Measurements from ENCODE around the gene RAB9A.
A peak's percentile ranks its signal among the peaks of the same experiment; 100 is the strongest.
"Not testable (repeated sequence)": the region's sequence is repeated elsewhere in the genome, so short reads cannot be mapped to it uniquely, and the experiment has no call there.

The RAB9A gene

GRCh38 chrX:13726583-13726982 is 37.7 kb downstream of the RAB9A start:
- H3K4me3 Mint-ChIP-seq; H3K9me3 Mint-ChIP-seq; H3K27ac Mint-ChIP-seq; ATAC-seq (ENCODE audit: low read depth); DNase-seq (ENCODE audit: low spot score in 2 of 2); H3K27me3 Mint-ChIP-seq: not testable (repeated sequence)
- Mint-ChIP-seq H3K4me1 (peaks cover 38% of the 10 kb centered on the region), H3K36me3 (peaks cover 34% of the 10 kb centered on the region)

GRCh38 chrX:13730523-13730922 is 41.6 kb downstream of the RAB9A start:
- H3K4me3 Mint-ChIP-seq; H3K27ac Mint-ChIP-seq; H3K27me3 Mint-ChIP-seq; DNase-seq (ENCODE audit: low spot score in 2 of 2); H3K9me3 Mint-ChIP-seq; ATAC-seq (ENCODE audit: low read depth): not testable (repeated sequence)
- Mint-ChIP-seq H3K4me1 (peaks cover 43% of the 10 kb centered on the region), H3K36me3 (peaks cover 26% of the 10 kb centered on the region)

- peaks cover 30% of the 10 kb centered on the region for H3K4me1 Mint-ChIP-seq
Measured at GRCh38 chrX:13732246-13733067, 43.5 kb downstream of the RAB9A start.

GRCh38 chrX:13733506-13733905 is 44.6 kb downstream of the RAB9A start:
- peaks cover 26% of the 10 kb centered on the region for H3K4me1 Mint-ChIP-seq
- peak overlapping the region; percentile 95 for H3K27ac Mint-ChIP-seq
- DNase-seq (ENCODE audit: low spot score in 2 of 2) (no peak), ATAC-seq (ENCODE audit: low read depth) (no peak)
- H3K36me3 Mint-ChIP-seq, result peaks cover 10% of the 10 kb centered on the region
- H3K27me3 Mint-ChIP-seq, result no peaks in the 10 kb centered on the region
- peak overlapping the region; percentile 97 for H3K4me3 Mint-ChIP-seq
- H3K9me3 Mint-ChIP-seq, result no peaks in the 10 kb centered on the region

More at GRCh38 chrX:13732246-13733067, 43.5 kb downstream of the RAB9A start:
- DNase-seq (ENCODE audit: low spot score in 2 of 2) (no peak), ATAC-seq (ENCODE audit: low read depth) (no peak)
- H3K27me3 Mint-ChIP-seq, result no peaks in the 10 kb centered on the region
- H3K36me3 Mint-ChIP-seq, result peaks cover 12% of the 10 kb centered on the region
- no peaks in the 10 kb centered on the region for H3K9me3 Mint-ChIP-seq
- no peak overlapping the region for H3K4me3 Mint-ChIP-seq
- H3K27ac Mint-ChIP-seq, result peak overlapping the region; percentile 42

DNA sequence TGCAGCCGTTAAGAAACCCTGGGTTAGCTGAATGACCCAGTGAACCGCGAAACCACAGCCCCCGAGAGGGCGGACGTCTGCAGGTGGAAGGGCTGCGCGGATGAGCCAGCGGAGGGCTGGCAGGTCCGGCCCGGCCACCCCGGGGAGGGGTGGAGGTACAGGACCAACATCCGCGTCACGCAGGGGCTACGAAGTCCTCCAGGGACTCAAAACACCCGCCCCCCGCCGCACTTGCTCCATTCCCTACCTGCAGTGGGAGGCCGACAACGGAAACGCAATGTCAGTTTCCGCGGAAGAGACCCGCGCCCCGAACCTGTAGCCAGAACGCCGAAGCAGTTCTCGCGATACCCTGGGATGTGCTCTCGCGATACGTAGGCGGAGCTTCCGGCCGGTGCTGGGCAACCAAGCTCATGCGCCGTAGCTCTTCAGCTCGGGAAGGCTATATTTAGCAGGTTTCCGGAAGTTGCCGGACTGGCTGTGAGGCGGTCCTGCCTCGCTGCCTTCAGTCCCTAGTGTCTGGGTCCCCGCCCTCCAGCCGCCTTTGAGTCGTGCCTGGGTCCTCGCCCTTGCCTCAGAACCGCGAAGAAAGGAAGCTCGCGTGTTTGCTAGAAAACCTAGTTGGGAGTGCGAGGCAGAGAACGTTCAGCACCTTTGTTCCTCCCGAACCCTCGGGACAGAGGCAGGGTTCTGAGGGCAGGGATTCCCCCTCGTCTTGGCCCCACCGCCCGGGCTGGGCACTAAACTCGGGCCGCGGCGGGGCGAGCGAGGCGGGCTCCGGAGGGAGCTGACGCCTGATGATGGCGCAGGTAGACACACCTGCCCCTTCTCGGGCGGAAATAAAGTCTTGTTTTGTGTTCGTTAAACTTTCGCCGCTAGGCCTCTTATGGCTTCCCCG is 45.6 kb downstream of the RAB9A start, which contains the start of the genes OFD1 and TRAPPC2:
Gene OFD1 (plus strand): TSS at position 471 of the 895 bp plus-strand sequence. CDS start 324 bp downstream, at position 795.
Gene TRAPPC2 (minus strand): TSS at position 343 of the 895 bp plus-strand sequence. CDS start 14,657 bp downstream, outside the sequence.
- no peaks in the 10 kb centered on the region for H3K27me3 Mint-ChIP-seq
- peak within 1 kb of the TSS; percentile 95 for H3K27ac Mint-ChIP-seq
- H3K4me3 Mint-ChIP-seq, result peak within 1 kb of the TSS; percentile 97
- H3K36me3 Mint-ChIP-seq, result peaks cover 7% of the 10 kb centered on the region
- ATAC-seq (ENCODE audit: low read depth), result peak; percentile 85
- peaks cover 22% of the 10 kb centered on the region for H3K4me1 Mint-ChIP-seq
- no peaks in the 10 kb centered on the region for H3K9me3 Mint-ChIP-seq
- DNase-seq (ENCODE audit: low spot score in 2 of 2), result peak; percentile 83 to 95

DNA sequence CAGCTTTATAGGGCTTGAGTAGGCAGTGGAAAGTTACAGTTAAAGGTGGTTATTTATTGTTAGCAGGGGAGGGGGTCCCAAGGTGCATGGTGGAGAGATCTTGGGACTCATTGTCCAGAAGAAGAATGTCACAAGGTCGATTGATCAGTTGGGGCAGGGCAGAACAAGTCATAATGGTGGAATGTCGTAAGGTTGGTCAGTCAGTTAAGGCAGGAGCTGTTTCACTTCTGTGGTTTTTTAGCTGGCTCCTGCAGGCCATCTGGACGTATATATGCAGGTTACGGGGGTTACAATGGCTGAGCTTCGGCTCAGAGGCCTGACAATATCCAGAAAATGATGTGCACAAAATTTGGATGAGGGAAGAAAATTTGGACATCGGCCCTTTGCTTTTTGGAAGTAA is 52.8 kb downstream of the RAB9A start:
- DNase-seq (ENCODE audit: low spot score in 2 of 2), result no peak
- Mint-ChIP-seq H3K4me1 (peaks cover 8% of the 10 kb centered on the region), H3K4me3 (peak overlapping the region; percentile 65), H3K27me3 (no peaks in the 10 kb centered on the region), H3K9me3 (no peaks in the 10 kb centered on the region), H3K27ac (peak overlapping the region; percentile 96), H3K36me3 (peaks cover 3% of the 10 kb centered on the region)
- no peak for ATAC-seq (ENCODE audit: low read depth)

DNA sequence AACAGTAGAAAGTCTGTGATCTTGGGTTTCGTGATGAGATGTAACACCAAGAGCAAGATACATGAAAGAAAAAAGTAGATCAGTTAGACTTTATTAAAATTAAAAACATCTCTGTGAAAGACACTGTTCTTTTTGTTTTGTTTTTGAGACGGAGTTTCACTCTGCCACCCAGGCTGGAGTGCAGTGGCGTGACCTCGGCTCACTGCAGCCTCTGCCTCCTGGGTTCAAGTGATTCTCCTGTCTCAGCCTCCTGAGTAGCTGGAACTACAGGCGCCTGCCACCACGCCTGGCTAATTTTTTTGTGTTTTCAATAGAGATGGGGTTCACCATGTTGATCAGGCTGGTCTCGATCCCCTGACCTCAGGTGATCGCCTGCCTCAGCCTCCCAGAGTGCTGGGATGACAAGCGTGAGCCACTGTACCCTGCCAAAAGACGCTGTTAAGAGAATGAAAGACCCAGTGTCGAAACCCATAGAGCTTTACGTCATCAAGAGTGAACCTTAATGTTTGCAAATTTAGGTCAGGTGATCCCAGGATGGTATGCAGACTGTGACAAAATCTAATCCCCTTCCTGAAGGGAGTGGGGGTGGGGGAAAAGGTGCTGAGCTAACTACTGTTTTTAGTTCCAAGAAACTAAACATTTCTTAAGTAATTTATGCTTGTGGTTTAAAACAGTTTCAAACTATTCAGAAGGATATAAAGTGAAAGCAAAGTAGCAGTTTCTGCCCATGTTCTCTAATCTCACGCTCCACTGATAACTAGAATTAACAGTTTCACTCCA is 53.7 kb downstream of the RAB9A start:
- peaks cover 15% of the 10 kb centered on the region for H3K4me1 Mint-ChIP-seq
- H3K27ac Mint-ChIP-seq, result peak overlapping the region; percentile 96
- H3K9me3 Mint-ChIP-seq, result no peaks in the 10 kb centered on the region
- H3K36me3 Mint-ChIP-seq, result peaks cover 9% of the 10 kb centered on the region
- no peaks in the 10 kb centered on the region for H3K27me3 Mint-ChIP-seq
- peak; percentile 96 for ATAC-seq (ENCODE audit: low read depth)
- DNase-seq (ENCODE audit: low spot score in 2 of 2), result peak; percentile 36 to 38
- H3K4me3 Mint-ChIP-seq, result peak overlapping the region; percentile 77

DNA sequence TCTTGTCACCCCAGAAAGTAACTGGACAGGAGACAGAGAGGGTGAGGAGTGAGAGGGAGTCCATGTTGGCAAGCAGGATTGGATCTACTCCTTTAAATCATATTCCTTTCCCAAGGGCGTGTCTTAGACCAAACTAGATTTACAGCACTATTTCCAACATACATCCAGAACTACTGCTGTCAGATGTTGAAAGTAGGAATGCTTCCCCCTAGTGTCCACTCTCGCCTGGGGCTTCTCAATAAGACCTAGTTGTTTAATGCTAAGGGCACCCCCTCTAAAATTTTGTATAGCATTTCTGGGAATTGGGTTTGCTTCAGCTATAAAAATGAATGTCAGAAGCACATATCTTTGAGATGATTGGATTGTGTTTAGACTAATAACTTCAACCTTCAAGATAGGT is 58.9 kb downstream of the RAB9A start:
- H3K9me3 Mint-ChIP-seq, result no peaks in the 10 kb centered on the region
- no peak overlapping the region for H3K4me3 Mint-ChIP-seq
- DNase-seq (ENCODE audit: low spot score in 2 of 2) (no peak), ATAC-seq (ENCODE audit: low read depth) (no peak)
- H3K36me3 Mint-ChIP-seq, result peaks cover 11% of the 10 kb centered on the region
- H3K27me3 Mint-ChIP-seq, result no peaks in the 10 kb centered on the region
- peaks cover 21% of the 10 kb centered on the region for H3K4me1 Mint-ChIP-seq
- H3K27ac Mint-ChIP-seq, result peak overlapping the region; percentile 60

DNA sequence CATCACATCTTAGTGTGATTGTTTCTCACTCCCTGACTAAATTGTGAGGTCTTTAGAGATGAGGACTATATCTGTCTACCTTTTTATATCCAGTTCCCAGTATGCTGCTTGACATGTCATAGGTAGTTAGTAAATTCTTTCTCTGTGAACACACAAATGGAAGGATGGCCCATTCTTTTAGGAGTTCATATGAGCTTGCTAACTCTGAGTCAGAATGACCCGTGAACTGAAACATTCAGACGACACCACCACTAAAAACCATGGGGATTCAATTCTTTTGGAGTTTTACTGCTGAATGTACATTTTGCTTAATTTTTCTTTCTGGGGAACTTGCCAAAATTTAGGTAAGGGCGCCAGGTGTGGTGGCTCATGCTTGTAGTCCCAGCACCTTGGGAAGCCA is 59.6 kb downstream of the RAB9A start:
- Mint-ChIP-seq H3K4me3 (no peak overlapping the region), H3K36me3 (peaks cover 13% of the 10 kb centered on the region), H3K27ac (peak overlapping the region; percentile 35), H3K27me3 (no peaks in the 10 kb centered on the region), H3K9me3 (no peaks in the 10 kb centered on the region), H3K4me1 (peaks cover 26% of the 10 kb centered on the region)
- DNase-seq (ENCODE audit: low spot score in 2 of 2) (no peak), ATAC-seq (ENCODE audit: low read depth) (no peak)

DNA sequence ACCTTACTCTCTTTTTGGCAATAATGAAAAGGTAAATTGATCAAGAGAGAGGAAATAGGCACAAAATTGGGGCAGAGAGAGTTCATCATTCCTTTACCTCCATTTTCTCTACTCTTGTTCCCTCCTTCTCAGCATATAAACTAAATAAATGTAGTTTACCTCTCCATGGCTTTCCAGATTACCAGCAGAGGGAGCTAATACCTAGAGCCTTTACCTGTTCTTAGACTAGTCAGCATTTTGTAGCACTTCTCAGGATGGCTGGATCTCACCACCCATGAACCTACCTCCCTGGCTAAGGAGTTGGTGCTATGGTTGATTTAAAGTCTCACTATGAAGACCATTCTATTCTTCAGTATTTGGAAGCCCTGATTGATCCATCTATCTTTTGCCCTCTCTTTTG is 61.3 kb downstream of the RAB9A start:
- H3K4me3 Mint-ChIP-seq, result no peak overlapping the region
- H3K9me3 Mint-ChIP-seq, result no peaks in the 10 kb centered on the region
- ATAC-seq (ENCODE audit: low read depth), result peak; percentile 76
- peaks cover 13% of the 10 kb centered on the region for H3K36me3 Mint-ChIP-seq
- peaks cover 26% of the 10 kb centered on the region for H3K4me1 Mint-ChIP-seq
- peak in 1 of 2 donors; percentile 30 for DNase-seq (ENCODE audit: low spot score in 2 of 2)
- H3K27me3 Mint-ChIP-seq, result no peaks in the 10 kb centered on the region
- no peak overlapping the region for H3K27ac Mint-ChIP-seq

DNA sequence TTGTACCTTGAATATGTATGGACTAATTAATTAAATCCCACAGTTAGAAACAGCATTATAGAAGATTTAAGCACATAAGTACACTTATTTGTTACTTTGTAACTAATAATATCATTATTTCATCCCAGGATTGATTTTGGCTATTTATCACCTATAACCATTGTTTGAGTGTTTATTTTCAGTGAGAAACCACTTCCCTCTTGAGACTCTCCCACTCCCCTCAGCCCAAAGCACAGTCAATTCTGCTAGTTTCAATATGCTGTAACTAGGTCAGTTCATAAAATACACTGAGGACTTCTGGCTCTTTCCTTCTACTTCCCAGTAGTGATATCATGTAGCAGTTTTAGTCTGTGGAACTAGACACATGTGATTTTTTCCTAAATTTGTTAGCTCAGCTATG is 61.9 kb downstream of the RAB9A start:
- Mint-ChIP-seq H3K27me3 (no peaks in the 10 kb centered on the region), H3K27ac (no peak overlapping the region), H3K4me1 (peaks cover 26% of the 10 kb centered on the region), H3K9me3 (no peaks in the 10 kb centered on the region), H3K36me3 (peaks cover 13% of the 10 kb centered on the region), H3K4me3 (no peak overlapping the region)
- ATAC-seq (ENCODE audit: low read depth) (no peak), DNase-seq (ENCODE audit: low spot score in 2 of 2) (no peak)

- DNase-seq (ENCODE audit: low spot score in 2 of 2), result no peak
- H3K4me3 Mint-ChIP-seq, result no peak overlapping the region
- H3K27me3 Mint-ChIP-seq, result no peaks in the 10 kb centered on the region
- no peak for ATAC-seq (ENCODE audit: low read depth)
- H3K4me1 Mint-ChIP-seq, result peaks cover 23% of the 10 kb centered on the region
- no peak overlapping the region for H3K27ac Mint-ChIP-seq
- H3K36me3 Mint-ChIP-seq, result peaks cover 10% of the 10 kb centered on the region
- H3K9me3 Mint-ChIP-seq, result no peaks in the 10 kb centered on the region
Measured at GRCh38 chrX:13752141-13752540, 63.2 kb downstream of the RAB9A start.

- Mint-ChIP-seq H3K27ac (peak overlapping the region; percentile 79), H3K36me3 (peaks cover 8% of the 10 kb centered on the region), H3K9me3 (no peaks in the 10 kb centered on the region), H3K4me1 (peaks cover 18% of the 10 kb centered on the region), H3K4me3 (peak overlapping the region; percentile 21), H3K27me3 (no peaks in the 10 kb centered on the region)
- DNase-seq (ENCODE audit: low spot score in 2 of 2) (no peak), ATAC-seq (ENCODE audit: low read depth) (peak; percentile 71)
Measured at GRCh38 chrX:13752646-13753045, 63.7 kb downstream of the RAB9A start.
